ENCODE data around the gene SH3BP5L.

Gene SH3BP5L

GRCh38 chr1:248821101-248821500 lies 4.6 kb downstream of the SH3BP5L start:
- H3K27ac ChIP-seq: no peak overlapping the region
- H2AFZ ChIP-seq (ENCODE audit: low read depth): no peak overlapping the region
- H3K4me2 ChIP-seq: no peak overlapping the region

GRCh38 chr1:248820041-248820585 lies 5.6 kb downstream of the SH3BP5L start:
- Histone ChIP-seq H3K4me2 (no peak overlapping the region), H3K79me2 (ENCODE audit: insufficient read depth, low read depth) (peaks cover 14% of the 10 kb centered on the region), H3K4me1 (ENCODE audit: low read depth, poor library complexity, severe bottlenecking) (peaks cover 25% of the 10 kb centered on the region), H3K27ac (no peak overlapping the region), H3K36me3 (ENCODE audit: insufficient read depth) (no peaks in the 10 kb centered on the region; the same call in 1 of the 2 replicates), H4K20me1 (ENCODE audit: insufficient read depth) (no peaks in the 10 kb centered on the region), H3K9ac (no peak overlapping the region), H2AFZ (ENCODE audit: low read depth) (no peak overlapping the region), H3K4me3 (IDR thresholded peaks at IDR 0.05; ENCODE audit: insufficient read depth, low read depth, low read length) (no peak overlapping the region), H3K27me3 (ENCODE audit: insufficient read depth, low read depth) (no peaks in the 10 kb centered on the region)
- TF ChIP-seq, protein P1, sequence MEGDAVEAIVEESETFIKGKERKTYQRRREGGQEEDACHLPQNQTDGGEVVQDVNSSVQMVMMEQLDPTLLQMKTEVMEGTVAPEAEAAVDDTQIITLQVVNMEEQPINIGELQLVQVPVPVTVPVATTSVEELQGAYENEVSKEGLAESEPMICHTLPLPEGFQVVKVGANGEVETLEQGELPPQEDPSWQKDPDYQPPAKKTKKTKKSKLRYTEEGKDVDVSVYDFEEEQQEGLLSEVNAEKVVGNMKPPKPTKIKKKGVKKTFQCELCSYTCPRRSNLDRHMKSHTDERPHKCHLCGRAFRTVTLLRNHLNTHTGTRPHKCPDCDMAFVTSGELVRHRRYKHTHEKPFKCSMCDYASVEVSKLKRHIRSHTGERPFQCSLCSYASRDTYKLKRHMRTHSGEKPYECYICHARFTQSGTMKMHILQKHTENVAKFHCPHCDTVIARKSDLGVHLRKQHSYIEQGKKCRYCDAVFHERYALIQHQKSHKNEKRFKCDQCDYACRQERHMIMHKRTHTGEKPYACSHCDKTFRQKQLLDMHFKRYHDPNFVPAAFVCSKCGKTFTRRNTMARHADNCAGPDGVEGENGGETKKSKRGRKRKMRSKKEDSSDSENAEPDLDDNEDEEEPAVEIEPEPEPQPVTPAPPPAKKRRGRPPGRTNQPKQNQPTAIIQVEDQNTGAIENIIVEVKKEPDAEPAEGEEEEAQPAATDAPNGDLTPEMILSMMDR (conservative IDR thresholded peaks at IDR 0.05; ENCODE audit: low read depth, low read length): no peak

More at GRCh38 chr1:248821101-248821500, 4.6 kb downstream of the SH3BP5L start:
- no peak overlapping the region for H3K4me3 ChIP-seq (IDR thresholded peaks at IDR 0.05; ENCODE audit: insufficient read depth, low read depth, low read length)
- H3K79me2 ChIP-seq (ENCODE audit: insufficient read depth, low read depth): peaks cover 19% of the 10 kb centered on the region
- no peaks in the 10 kb centered on the region for H3K27me3 ChIP-seq (ENCODE audit: insufficient read depth, low read depth)
- H3K4me1 ChIP-seq (ENCODE audit: low read depth, poor library complexity, severe bottlenecking): peaks cover 25% of the 10 kb centered on the region
- H4K20me1 ChIP-seq (ENCODE audit: insufficient read depth): no peaks in the 10 kb centered on the region
- TF ChIP-seq, protein P1 (conservative IDR thresholded peaks at IDR 0.05; ENCODE audit: low read depth, low read length): no peak
- no peaks in the 10 kb centered on the region; the same call in 1 of the 2 replicates for H3K36me3 ChIP-seq (ENCODE audit: insufficient read depth)
- H3K9ac ChIP-seq: no peak overlapping the region

DNA sequence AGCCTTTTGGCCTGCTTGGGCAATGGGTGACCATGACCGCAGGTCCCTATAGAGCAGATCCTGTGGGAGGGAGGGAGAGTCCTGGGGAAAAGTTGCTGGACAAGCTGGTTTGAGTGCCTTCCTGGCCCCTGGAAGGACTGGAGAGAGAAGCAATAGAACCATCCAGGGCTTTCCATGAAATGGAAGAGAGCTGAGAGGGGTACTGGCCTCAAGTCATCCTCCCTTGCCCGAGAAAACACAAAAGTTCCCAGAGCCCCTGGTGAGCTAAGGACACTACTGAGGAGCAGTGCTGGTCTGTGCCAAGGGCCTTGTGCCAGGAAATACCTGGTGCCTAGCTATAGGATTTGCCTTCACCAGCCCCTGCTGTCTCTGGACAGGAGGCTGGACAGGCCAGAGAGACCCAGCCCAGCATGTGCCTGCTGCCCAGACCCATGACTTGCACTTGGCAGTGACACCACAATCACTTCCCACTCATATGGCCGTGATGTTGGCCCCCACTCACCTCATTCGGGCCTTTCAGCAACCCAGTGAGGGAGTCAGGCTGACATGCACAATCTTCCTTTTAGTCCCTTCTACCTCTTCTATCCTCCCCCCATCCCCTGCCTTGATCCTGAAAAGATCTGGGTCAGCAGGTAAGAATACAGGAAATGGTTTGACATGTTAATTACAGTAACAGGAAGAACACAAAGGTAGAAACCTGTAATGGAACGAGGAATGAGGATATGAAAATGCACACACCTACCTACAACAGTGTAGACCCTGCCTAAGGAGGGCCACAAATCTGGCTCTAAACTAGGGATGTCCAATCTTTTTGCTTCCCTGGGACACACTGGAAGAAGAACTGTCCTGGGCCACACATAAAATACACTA lies 7.0 kb downstream of the SH3BP5L start:
- Histone ChIP-seq H3K9ac (no peak overlapping the region), H3K4me2 (no peak overlapping the region), H3K79me2 (ENCODE audit: insufficient read depth, low read depth) (peaks cover under 1% of the 10 kb centered on the region; the same call in 1 of the 2 replicates)

DNA sequence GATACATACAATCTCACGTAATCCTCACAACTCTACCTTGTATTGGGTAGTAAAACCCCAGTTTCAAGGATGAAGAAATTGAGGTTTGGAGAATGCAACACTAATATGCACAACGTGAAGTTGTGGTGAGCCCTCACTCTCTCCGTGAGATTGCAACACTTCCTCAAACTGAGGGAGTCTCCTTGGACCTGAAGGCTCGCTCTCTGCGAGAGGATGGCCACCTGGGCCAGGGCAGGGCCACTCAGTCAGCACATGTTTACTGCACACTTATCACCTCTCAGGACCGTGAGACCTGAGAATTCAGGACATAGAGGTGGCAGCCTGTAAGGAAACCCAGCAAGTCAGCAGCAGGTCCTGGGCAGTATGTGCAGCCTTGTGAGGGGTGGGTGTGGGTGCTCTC lies 8.7 kb downstream of the SH3BP5L start:
- Histone ChIP-seq H4K20me1 (ENCODE audit: insufficient read depth) (no peaks in the 10 kb centered on the region), H3K9ac (no peak overlapping the region), H3K79me2 (ENCODE audit: insufficient read depth, low read depth) (no peaks in the 10 kb centered on the region), H3K27ac (no peak overlapping the region), H3K4me1 (ENCODE audit: low read depth, poor library complexity, severe bottlenecking) (no peaks in the 10 kb centered on the region), H3K36me3 (ENCODE audit: insufficient read depth) (no peaks in the 10 kb centered on the region), H3K27me3 (ENCODE audit: insufficient read depth, low read depth) (no peaks in the 10 kb centered on the region), H3K4me2 (no peak overlapping the region), H3K4me3 (IDR thresholded peaks at IDR 0.05; ENCODE audit: insufficient read depth, low read depth, low read length) (no peak overlapping the region), H2AFZ (ENCODE audit: low read depth) (no peak overlapping the region)
- TF ChIP-seq, protein P1 (conservative IDR thresholded peaks at IDR 0.05; ENCODE audit: low read depth, low read length): no peak

More for the DNA sequence above, 7.0 kb downstream of the SH3BP5L start:
- TF ChIP-seq, protein P1 (conservative IDR thresholded peaks at IDR 0.05; ENCODE audit: low read depth, low read length): no peak
- no peaks in the 10 kb centered on the region for H3K27me3 ChIP-seq (ENCODE audit: insufficient read depth, low read depth)
- H3K4me1 ChIP-seq (ENCODE audit: low read depth, poor library complexity, severe bottlenecking): peaks cover 11% of the 10 kb centered on the region
- H3K27ac ChIP-seq: no peak overlapping the region
- no peaks in the 10 kb centered on the region for H4K20me1 ChIP-seq (ENCODE audit: insufficient read depth)
- H3K4me3 ChIP-seq (IDR thresholded peaks at IDR 0.05; ENCODE audit: insufficient read depth, low read depth, low read length): no peak overlapping the region
- H2AFZ ChIP-seq (ENCODE audit: low read depth): no peak overlapping the region
- H3K36me3 ChIP-seq (ENCODE audit: insufficient read depth): no peaks in the 10 kb centered on the region; the same call in 1 of the 2 replicates

Data from KMS-11 (cell line).